Kidney epithelial cell (primary cell): Measurements from ENCODE around the gene FAM83B. TPM values are rescaled to one million over a fixed set of nuclear protein-coding genes. Genes with fewer than 3 reads are reported as not detected.
"Not testable (repeated sequence)": the region's sequence is repeated elsewhere in the genome, so short reads cannot be mapped to it uniquely, and the experiment has no call there.

Source experiments
- DNase-seq: peaks from one replicate; pipeline ENCODE4 v3.0.0-alpha.2; 2010; ENCODE audit warnings: low read depth
- H3K27me3 ChIP-seq: 2 replicates; pipeline ENCODE4 v1.6.0; 2011; ENCODE audit warnings: low read length; ENCODE audit not compliant: control insufficient read depth, insufficient read depth
- H3K36me3 ChIP-seq: 2 replicates; pipeline ENCODE4 v1.5.1; 2011; ENCODE audit warnings: low read length; ENCODE audit not compliant: control insufficient read depth, insufficient read depth
- H3K4me3 ChIP-seq: 2 replicates; pipeline ENCODE4 v1.5.1; 2011; ENCODE audit warnings: low read depth, mild to moderate bottlenecking, control low read depth, low read length
- CTCF ChIP-seq: IDR thresholded peaks from 2 replicates; pipeline ENCODE4 v1.5.1; 2011; ENCODE audit warnings: mild to moderate bottlenecking, moderate library complexity, low read length, control low read depth, inconsistent platforms; ENCODE audit not compliant: insufficient read depth, poor library complexity, severe bottlenecking
- total RNA-seq: library from RNA; depleted of rRNA; stranded (reverse); fragments of >200 nt; gene quantifications from 2 replicates; pipeline ENCODE4 v1.2.3, GENCODE V29; 2015

The FAM83B gene
- total RNA-seq, 1 donor from 2014 or later: 14.5 TPM

- H3K36me3 ChIP-seq: no peaks in the 10 kb centered on the region
- H3K27me3 ChIP-seq: no peaks in the 10 kb centered on the region
- no peak overlapping the region for H3K4me3 ChIP-seq
- peak; percentile 78 for DNase-seq
- no peak for TF ChIP-seq CTCF
Observed at GRCh38 chr6:54935739-54936138, 89.2 kb downstream of the FAM83B start.

GRCh38 chr6:54937371-54937770, 90.8 kb downstream of the FAM83B start:
- H3K36me3 ChIP-seq: no peaks in the 10 kb centered on the region

GRCh38 chr6:54957698-54958097, 111.1 kb downstream of the FAM83B start:
- TF ChIP-seq CTCF: no peak
- no peaks in the 10 kb centered on the region for H3K27me3 ChIP-seq
- no peaks in the 10 kb centered on the region for H3K36me3 ChIP-seq
- H3K4me3 ChIP-seq: no peak overlapping the region
- no peak for DNase-seq

More at GRCh38 chr6:54937371-54937770, 90.8 kb downstream of the FAM83B start:
- TF ChIP-seq CTCF: no peak
- no peaks in the 10 kb centered on the region for H3K27me3 ChIP-seq
- H3K4me3 ChIP-seq: no peak overlapping the region
- no peak for DNase-seq

- no peak for TF ChIP-seq CTCF
- Histone ChIP-seq H3K27me3 (no peaks in the 10 kb centered on the region), H3K4me3 (no peak overlapping the region), H3K36me3 (no peaks in the 10 kb centered on the region)
- DNase-seq: no peak
Observed at GRCh38 chr6:54958446-54958845, 111.9 kb downstream of the FAM83B start.

GRCh38 chr6:54959820-54960219, 113.2 kb downstream of the FAM83B start:
- DNase-seq: no peak
- no peak overlapping the region for H3K4me3 ChIP-seq
- TF ChIP-seq CTCF: no peak
- H3K27me3 ChIP-seq: no peaks in the 10 kb centered on the region
- H3K36me3 ChIP-seq: no peaks in the 10 kb centered on the region

- not testable (repeated sequence) for H3K4me3 ChIP-seq, H3K36me3 ChIP-seq, DNase-seq, H3K27me3 ChIP-seq
Observed at GRCh38 chr6:54961372-54961771, 114.8 kb downstream of the FAM83B start.
